Measurements from ENCODE around the gene PROCA1. TPM values are rescaled to one million over a fixed set of nuclear protein-coding genes. Genes with fewer than 3 reads are reported as not detected.

PROCA1 gene
- total and polyA plus RNA-seq, 9 of the 15 experiments (the other 6 are each of a cell fraction or from before 2014, with no cell fraction given), result 0.78 to 16.2 (median 5.6) TPM

DNA sequence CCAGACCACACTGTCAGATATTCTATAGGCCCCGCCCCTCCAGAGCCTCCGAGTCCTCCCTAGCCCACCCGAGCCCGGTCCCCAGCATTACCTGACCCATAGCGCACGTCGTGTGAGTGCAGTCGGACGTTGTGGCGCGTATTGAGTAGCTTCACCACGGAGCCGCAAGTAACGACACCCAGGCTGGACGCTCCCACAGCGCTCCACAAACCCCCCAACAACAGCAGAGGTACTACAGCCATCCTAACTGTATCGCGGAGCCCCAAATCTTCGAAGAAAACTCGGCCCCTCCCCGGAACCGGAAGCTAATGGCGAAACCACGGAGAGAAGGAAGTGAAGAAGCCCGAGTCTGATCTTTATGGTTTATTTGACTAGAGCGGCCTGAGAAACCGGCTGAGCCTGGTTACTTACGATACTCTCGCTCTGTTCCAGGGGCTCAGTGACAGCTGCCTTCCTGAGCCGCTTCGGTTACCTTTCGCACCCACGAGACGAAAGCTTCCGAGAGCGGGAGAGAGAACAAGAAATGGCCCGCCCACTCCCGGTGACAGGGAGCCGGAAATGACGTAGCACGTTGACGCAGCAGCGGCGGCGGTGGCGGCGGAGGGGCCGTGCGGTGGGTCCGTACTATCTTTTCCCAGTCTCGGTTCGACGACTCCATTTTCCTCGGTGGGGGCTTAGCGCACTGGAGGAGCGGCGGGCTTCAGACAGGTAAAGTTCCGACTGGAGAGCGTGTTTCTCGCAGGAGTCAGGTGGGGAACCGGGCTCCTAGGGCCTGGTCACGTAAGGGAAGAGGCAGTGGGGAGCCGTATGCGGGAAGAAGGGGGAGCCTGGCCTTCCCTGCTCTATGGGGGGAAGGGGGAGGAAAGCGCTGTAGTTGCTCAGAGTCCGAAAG lies 49.8 kb downstream of the PROCA1 start, which contains the start of the genes SDF2 and SUPT6H (continued):
- TF ChIP-seq TRIM24 (IDR thresholded peaks at IDR 0.05) (peak in 1 of 2 experiments; percentile 54; a peak in 2 of 4 replicates), U2AF1 (optimal IDR thresholded peaks at IDR 0.05; ENCODE audit: low read depth, low read length) (no peak), JUND (IDR thresholded peaks at IDR 0.05; ENCODE audit: borderline replicate concordance, low read depth, low read length) (peak; percentile 77), JUND (tag; IDR thresholded peaks at IDR 0.05; ENCODE audit: borderline replicate concordance, low read depth, low read length) (peak; percentile 68; the same call in 2 of the 3 replicates), ZNF165 (CRISPR knock-in tag; IDR thresholded peaks at IDR 0.05; ENCODE audit: borderline replicate concordance) (no peak; the same call in 1 of the 2 replicates), GABPB1 (CRISPR knock-in tag; IDR thresholded peaks at IDR 0.05) (peak; percentile 96), ZNF263 (CRISPR knock-in tag; IDR thresholded peaks at IDR 0.05; ENCODE audit: borderline replicate concordance) (no peak; the same call in 1 of the 2 replicates), ZKSCAN1 (IDR thresholded peaks at IDR 0.05; ENCODE audit: low read depth, low read length) (0 out of 2 replicates have a peak, but pooled peaks have one; percentile 14), CREB1 (IDR thresholded peaks at IDR 0.05) (peak; percentile 91), CREB1 (CRISPR knock-in tag; IDR thresholded peaks at IDR 0.05) (peak; percentile 95), E2F3 (CRISPR knock-in tag; IDR thresholded peaks at IDR 0.05) (no peak), NRF1 (conservative IDR thresholded peaks at IDR 0.05 in 1 of 2, IDR thresholded peaks at IDR 0.05 in 1 of 2) (0 out of 4 replicates have a peak, but pooled peaks have one; percentile 27 to 44)
- TF ChIP-seq, protein P1, sequence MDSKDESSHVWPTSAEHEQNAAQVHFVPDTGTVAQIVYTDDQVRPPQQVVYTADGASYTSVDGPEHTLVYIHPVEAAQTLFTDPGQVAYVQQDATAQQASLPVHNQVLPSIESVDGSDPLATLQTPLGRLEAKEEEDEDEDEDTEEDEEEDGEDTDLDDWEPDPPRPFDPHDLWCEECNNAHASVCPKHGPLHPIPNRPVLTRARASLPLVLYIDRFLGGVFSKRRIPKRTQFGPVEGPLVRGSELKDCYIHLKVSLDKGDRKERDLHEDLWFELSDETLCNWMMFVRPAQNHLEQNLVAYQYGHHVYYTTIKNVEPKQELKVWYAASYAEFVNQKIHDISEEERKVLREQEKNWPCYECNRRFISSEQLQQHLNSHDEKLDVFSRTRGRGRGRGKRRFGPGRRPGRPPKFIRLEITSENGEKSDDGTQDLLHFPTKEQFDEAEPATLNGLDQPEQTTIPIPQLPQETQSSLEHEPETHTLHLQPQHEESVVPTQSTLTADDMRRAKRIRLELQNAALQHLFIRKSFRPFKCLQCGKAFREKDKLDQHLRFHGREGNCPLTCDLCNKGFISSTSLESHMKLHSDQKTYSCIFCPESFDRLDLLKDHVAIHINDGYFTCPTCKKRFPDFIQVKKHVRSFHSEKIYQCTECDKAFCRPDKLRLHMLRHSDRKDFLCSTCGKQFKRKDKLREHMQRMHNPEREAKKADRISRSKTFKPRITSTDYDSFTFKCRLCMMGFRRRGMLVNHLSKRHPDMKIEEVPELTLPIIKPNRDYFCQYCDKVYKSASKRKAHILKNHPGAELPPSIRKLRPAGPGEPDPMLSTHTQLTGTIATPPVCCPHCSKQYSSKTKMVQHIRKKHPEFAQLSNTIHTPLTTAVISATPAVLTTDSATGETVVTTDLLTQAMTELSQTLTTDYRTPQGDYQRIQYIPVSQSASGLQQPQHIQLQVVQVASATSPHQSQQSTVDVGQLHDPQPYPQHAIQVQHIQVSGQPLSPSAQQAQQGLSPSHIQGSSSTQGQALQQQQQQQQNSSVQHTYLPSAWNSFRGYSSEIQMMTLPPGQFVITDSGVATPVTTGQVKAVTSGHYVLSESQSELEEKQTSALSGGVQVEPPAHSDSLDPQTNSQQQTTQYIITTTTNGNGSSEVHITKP (IDR thresholded peaks at IDR 0.05; ENCODE audit: partially characterized antibody), result peak; percentile 95
- TF ChIP-seq, protein P2, sequence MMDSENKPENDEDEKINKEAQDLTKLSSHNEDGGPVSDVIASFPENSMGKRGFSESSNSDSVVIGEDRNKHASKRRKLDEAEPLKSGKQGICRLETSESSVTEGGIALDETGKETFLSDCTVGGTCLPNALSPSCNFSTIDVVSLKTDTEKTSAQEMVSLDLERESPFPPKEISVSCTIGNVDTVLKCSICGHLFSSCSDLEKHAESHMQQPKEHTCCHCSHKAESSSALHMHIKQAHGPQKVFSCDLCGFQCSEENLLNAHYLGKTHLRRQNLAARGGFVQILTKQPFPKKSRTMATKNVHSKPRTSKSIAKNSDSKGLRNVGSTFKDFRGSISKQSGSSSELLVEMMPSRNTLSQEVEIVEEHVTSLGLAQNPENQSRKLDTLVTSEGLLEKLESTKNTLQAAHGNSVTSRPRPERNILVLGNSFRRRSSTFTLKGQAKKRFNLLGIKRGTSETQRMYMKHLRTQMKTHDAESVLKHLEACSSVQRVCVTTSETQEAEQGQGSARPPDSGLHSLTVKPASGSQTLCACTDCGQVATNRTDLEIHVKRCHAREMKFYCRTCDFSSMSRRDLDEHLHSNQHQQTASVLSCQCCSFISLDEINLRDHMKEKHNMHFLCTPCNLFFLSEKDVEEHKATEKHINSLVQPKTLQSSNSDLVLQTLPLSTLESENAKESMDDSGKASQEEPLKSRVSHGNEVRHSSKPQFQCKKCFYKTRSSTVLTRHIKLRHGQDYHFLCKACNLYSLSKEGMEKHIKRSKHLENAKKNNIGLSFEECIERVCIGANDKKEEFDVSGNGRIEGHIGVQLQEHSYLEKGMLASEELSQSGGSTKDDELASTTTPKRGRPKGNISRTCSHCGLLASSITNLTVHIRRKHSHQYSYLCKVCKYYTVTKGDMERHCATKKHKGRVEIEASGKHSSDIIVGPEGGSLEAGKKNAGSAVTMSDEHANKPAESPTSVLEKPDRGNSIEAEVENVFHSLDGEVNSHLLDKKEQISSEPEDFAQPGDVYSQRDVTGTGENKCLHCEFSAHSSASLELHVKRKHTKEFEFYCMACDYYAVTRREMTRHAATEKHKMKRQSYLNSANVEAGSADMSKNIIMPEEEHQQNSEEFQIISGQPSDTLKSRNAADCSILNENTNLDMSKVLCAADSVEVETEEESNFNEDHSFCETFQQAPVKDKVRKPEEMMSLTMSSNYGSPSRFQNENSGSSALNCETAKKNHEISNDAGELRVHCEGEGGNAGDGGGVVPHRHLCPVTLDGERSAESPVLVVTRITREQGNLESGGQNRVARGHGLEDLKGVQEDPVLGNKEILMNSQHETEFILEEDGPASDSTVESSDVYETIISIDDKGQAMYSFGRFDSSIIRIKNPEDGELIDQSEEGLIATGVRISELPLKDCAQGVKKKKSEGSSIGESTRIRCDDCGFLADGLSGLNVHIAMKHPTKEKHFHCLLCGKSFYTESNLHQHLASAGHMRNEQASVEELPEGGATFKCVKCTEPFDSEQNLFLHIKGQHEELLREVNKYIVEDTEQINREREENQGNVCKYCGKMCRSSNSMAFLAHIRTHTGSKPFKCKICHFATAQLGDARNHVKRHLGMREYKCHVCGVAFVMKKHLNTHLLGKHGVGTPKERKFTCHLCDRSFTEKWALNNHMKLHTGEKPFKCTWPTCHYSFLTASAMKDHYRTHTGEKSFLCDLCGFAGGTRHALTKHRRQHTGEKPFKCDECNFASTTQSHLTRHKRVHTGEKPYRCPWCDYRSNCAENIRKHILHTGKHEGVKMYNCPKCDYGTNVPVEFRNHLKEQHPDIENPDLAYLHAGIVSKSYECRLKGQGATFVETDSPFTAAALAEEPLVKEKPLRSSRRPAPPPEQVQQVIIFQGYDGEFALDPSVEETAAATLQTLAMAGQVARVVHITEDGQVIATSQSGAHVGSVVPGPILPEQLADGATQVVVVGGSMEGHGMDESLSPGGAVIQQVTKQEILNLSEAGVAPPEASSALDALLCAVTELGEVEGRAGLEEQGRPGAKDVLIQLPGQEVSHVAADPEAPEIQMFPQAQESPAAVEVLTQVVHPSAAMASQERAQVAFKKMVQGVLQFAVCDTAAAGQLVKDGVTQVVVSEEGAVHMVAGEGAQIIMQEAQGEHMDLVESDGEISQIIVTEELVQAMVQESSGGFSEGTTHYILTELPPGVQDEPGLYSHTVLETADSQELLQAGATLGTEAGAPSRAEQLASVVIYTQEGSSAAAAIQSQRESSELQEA (IDR thresholded peaks at IDR 0.05; ENCODE audit: low read depth), result no peak
- TF ChIP-seq, protein P3, sequence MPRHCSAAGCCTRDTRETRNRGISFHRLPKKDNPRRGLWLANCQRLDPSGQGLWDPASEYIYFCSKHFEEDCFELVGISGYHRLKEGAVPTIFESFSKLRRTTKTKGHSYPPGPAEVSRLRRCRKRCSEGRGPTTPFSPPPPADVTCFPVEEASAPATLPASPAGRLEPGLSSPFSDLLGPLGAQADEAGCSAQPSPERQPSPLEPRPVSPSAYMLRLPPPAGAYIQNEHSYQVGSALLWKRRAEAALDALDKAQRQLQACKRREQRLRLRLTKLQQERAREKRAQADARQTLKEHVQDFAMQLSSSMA (CRISPR knock-in tag; IDR thresholded peaks at IDR 0.05), result peak; percentile 57; the same call in 1 of the 2 replicates
